Gastroesophageal sphincter (tissue), 4 donors: Measurements from ENCODE around the gene OR13C9. TPM values are rescaled to one million over a fixed set of nuclear protein-coding genes. Genes with fewer than 3 reads are reported as not detected.
"Not testable (repeated sequence)": the region's sequence is repeated elsewhere in the genome, so short reads cannot be mapped to it uniquely, and the experiment has no call there.

Experiments
- ATAC-seq: fragments of 150-250 bp; one replicate; pipeline ENCODE4 v1.9.1; 2016; ENCODE audit warnings: mild to moderate bottlenecking, moderate library complexity
- H3K27ac ChIP-seq, 4 donors: fragments of 200-600 bp; sonication (generic) in 3 of 4; 1 replicate in 3 of 4; 2 replicates in 1 of 4; pipeline ENCODE4 v1.5.1; 2016 to 2019
- H3K27me3 ChIP-seq: fragments of 200-600 bp; sonication (generic); one replicate; pipeline ENCODE4 v1.5.1; 2019
- H3K36me3 ChIP-seq, 2 donors: fragments of 200-600 bp; sonication (generic); one replicate each; pipeline ENCODE4 v1.5.1; 2019; ENCODE audit warnings: control low read depth in 1 of 2
- H3K4me1 ChIP-seq, 3 donors: fragments of 200-600 bp; sonication (generic); 1 replicate in 2 of 3; 2 replicates in 1 of 3; pipeline ENCODE4 v1.5.1; 2016 to 2019; ENCODE audit warnings: control low read depth in 2 of 3
- H3K4me3 ChIP-seq, 2 donors: fragments of 200-600 bp; sonication (generic); one replicate each; pipeline ENCODE4 v1.5.1; 2019; ENCODE audit warnings: mild to moderate bottlenecking in 1 of 2, moderate library complexity in 1 of 2
- H3K9me3 ChIP-seq, 3 donors: fragments of 200-600 bp; sonication (generic); one replicate each; pipeline ENCODE4 v1.5.1; 2017 to 2019; ENCODE audit warnings: control low read depth in 2 of 3
- EP300 ChIP-seq: sonication (generic); formaldehyde crosslinking; IDR thresholded peaks from one replicate; pipeline ENCODE4 v1.6.1; 2017; ENCODE audit warnings: antibody characterized with exemption, mild to moderate bottlenecking
- POLR2A ChIP-seq, 2 donors: fragments of 450-650 bp; IDR thresholded peaks; one replicate each; pipeline ENCODE4 v1.6.1; 2017; ENCODE audit warnings: antibody characterized with exemption in 2 of 2, mild to moderate bottlenecking in 2 of 2, moderate library complexity in 1 of 2
- POLR2AphosphoS5 ChIP-seq: sonication (generic); formaldehyde crosslinking; IDR thresholded peaks from one replicate; pipeline ENCODE4 v1.6.1; 2017; ENCODE audit warnings: antibody characterized with exemption
- WGBS, 2 donors: methylation state at CpG; one replicate each; pipeline ENCODE4 v1.1.5; 2018; ENCODE audit warnings: low coverage in 1 of 2; 5-methylcytosine and 5-hydroxymethylcytosine counted together
- total RNA-seq, 4 donors: library from RNA; depleted of rRNA; stranded (reverse); fragments of >200 nt; gene quantifications; one replicate each; pipeline ENCODE4 v1.1.0, GENCODE V29; 2016
- TF ChIP-seq, protein P1 (sequence below), 4 experiments: fragments of 200-600 bp in 2 of 4; fragments of 450-650 bp in 2 of 4; sonication (generic) in 1 of 4; IDR thresholded peaks; one replicate each; pipeline ENCODE4 v1.5.1; 2017 to 2019; ENCODE audit warnings: antibody characterized with exemption in 4 of 4, mild to moderate bottlenecking in 2 of 4, moderate library complexity in 2 of 4

Gene OR13C9
- total RNA-seq, 4 donors from 2014 or later: not detected

DNA sequence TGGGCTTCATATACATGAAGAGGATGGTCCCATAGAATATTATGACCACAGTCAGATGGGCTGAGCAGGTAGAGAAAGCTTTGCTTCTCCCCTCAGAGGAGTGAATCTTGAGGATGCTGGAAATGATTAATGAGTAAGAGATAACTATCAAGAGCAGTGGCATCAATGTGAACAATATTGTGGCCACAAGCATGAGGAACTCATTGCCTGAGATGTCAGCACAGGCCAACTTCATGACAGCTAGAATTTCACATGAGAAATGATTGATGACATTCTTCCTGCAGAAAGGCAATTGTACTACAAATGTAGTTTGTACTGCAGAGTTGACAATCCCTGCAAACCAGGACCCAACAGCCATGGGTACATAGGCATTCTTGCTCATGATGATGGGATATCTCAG is 586 bp downstream of the OR13C9 start:
- H3K9me3 ChIP-seq: peaks cover 0 to 5% (median 0%) of the 10 kb centered on the region in 3 donors
- no peaks in the 10 kb centered on the region for H3K36me3 ChIP-seq
- no peaks in the 10 kb centered on the region for H3K27me3 ChIP-seq
- no peaks in the 10 kb centered on the region for H3K4me1 ChIP-seq
- no peak overlapping the region for H3K27ac ChIP-seq
- no peak for TF ChIP-seq POLR2AphosphoS5
- no peak for TF ChIP-seq EP300
- no peak for TF ChIP-seq POLR2A (IDR thresholded peaks at IDR 0.05)
- TF ChIP-seq, protein P1, sequence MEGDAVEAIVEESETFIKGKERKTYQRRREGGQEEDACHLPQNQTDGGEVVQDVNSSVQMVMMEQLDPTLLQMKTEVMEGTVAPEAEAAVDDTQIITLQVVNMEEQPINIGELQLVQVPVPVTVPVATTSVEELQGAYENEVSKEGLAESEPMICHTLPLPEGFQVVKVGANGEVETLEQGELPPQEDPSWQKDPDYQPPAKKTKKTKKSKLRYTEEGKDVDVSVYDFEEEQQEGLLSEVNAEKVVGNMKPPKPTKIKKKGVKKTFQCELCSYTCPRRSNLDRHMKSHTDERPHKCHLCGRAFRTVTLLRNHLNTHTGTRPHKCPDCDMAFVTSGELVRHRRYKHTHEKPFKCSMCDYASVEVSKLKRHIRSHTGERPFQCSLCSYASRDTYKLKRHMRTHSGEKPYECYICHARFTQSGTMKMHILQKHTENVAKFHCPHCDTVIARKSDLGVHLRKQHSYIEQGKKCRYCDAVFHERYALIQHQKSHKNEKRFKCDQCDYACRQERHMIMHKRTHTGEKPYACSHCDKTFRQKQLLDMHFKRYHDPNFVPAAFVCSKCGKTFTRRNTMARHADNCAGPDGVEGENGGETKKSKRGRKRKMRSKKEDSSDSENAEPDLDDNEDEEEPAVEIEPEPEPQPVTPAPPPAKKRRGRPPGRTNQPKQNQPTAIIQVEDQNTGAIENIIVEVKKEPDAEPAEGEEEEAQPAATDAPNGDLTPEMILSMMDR (IDR thresholded peaks at IDR 0.05): no peak
- ATAC-seq: no peak
- H3K4me3 ChIP-seq: no peak overlapping the region

DNA sequence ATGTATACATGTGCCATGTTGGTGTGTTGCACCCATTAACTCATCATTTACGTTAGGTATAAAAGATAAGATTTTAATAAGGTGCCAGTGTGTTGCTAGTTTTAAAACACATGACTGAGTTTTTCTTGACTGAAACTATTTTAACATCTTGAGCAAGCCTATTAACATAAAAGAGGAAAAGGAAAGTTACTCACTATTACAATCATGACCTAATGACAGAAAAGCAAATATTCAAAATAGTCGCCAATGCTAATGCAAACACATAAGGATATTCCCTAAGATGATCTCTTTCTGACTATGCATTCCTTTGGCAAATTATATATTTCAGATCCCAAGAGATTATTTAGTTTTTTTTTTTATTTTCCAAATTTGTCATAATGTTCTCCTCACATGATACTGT is 6.8 kb downstream of the OR13C9 start:
- Histone ChIP-seq H3K9me3 (peaks cover 0 to 5% (median 0%) of the 10 kb centered on the region in 3 donors), H3K4me1 (no peaks in the 10 kb centered on the region), H3K27me3 (no peaks in the 10 kb centered on the region), H3K36me3 (no peaks in the 10 kb centered on the region), H3K27ac (no peak overlapping the region), H3K4me3 (no peak overlapping the region)
- TF ChIP-seq EP300: no peak
- TF ChIP-seq, protein P1 (IDR thresholded peaks at IDR 0.05): no peak
- TF ChIP-seq POLR2AphosphoS5: no peak
- no peak for TF ChIP-seq POLR2A (IDR thresholded peaks at IDR 0.05)
- no peak for ATAC-seq
- 63 to 73% methylated on average over 1 to 2 of the region's 2 CpGs for WGBS, 2 donors

GRCh38 chr9:104608336-104608735 is 9.7 kb downstream of the OR13C9 start:
- WGBS, 2 donors: 44 to 57% methylated on average over 1 of the region's 1 CpG
- Histone ChIP-seq H3K9me3 (no peaks in the 10 kb centered on the region), H3K4me1 (no peaks in the 10 kb centered on the region), H3K27ac (no peak overlapping the region), H3K27me3 (no peaks in the 10 kb centered on the region), H3K4me3 (no peak overlapping the region), H3K36me3 (no peaks in the 10 kb centered on the region)
- no peak for ATAC-seq
- TF ChIP-seq POLR2A (IDR thresholded peaks at IDR 0.05): no peak
- TF ChIP-seq, protein P1 (IDR thresholded peaks at IDR 0.05): no peak
- no peak for TF ChIP-seq POLR2AphosphoS5
- TF ChIP-seq EP300: no peak

GRCh38 chr9:104606152-104606551 is 11.9 kb downstream of the OR13C9 start:
- no peaks in the 10 kb centered on the region for H3K9me3 ChIP-seq
- H3K36me3 ChIP-seq: no peaks in the 10 kb centered on the region
- H3K4me1 ChIP-seq: no peaks in the 10 kb centered on the region
- no peak for TF ChIP-seq POLR2AphosphoS5
- TF ChIP-seq POLR2A (IDR thresholded peaks at IDR 0.05): no peak
- no peak for TF ChIP-seq EP300
- TF ChIP-seq, protein P1 (IDR thresholded peaks at IDR 0.05): no peak
- ATAC-seq: no peak
- 63 to 74% methylated on average over 2 of the region's 2 CpGs for WGBS, 2 donors
- no peak overlapping the region for H3K27ac ChIP-seq
- no peak overlapping the region for H3K4me3 ChIP-seq
- H3K27me3 ChIP-seq: no peaks in the 10 kb centered on the region

DNA sequence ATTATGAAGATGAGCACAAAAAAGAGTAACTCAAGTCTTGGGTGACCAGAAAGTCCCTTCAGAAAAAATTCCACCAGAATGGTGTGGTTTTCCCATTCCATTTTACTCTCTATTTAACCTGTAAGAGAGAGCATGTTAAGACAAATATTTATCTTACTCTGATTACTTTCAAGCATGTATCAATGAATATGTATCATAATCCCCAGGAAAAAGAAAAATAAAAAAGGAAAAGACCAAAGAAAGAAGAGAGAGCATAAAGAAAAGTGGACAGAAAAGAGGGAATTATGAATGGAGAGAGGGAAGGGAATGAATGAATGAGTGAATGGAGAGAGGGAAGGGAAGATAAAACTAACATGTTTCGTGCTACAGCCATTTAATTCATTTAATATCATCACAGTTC is 12.5 kb downstream of the OR13C9 start, which contains the start of gene OR13C2:
OR13C2 (minus strand) TSS at position 101 of the 400 bp plus-strand sequence; CDS start at position 101, 0 bp downstream.
- not testable (repeated sequence) for H3K4me3 ChIP-seq, ATAC-seq, H3K9me3 ChIP-seq, H3K36me3 ChIP-seq, H3K27ac ChIP-seq, H3K4me1 ChIP-seq, H3K27me3 ChIP-seq
- 67 to 70% methylated on average over 1 of the region's 1 CpG for WGBS, 2 donors
